K562 (cell line): Measurements from ENCODE around the gene ANKS1B. TPM values are rescaled to one million over a fixed set of nuclear protein-coding genes. Genes with fewer than 3 reads are reported as not detected.

Experiments used
- ATAC-seq: fragments of 200-7000 bp; cut with Tn5 transposase; 3 replicates; pipeline ENCODE4 v1.9.1; 2020; ENCODE audit warnings: moderate library complexity
- BruUV-seq: library from RNA; stranded (reverse); fragments of 400-500 nt; replicated peaks from 2 replicates; lab custom pipeline; 2021; lab: Mats Ljungman, UMichigan
- CTCF ChIA-PET: fragments of 300-600 bp; formaldehyde crosslinking; extraction: SDS; loops from one replicate; lab custom pipeline; 2021; ENCODE audit warnings: low intra/inter-chr PET ratio; lab: Yijun Ruan, JAX
- POLR2A ChIA-PET: fragments of 300-600, 350-650 bp; sonication (Branson Sonifier 250); formaldehyde crosslinking; extraction: SDS; loops from one replicate; lab custom pipeline; 2021; ENCODE audit warnings: antibody characterized with exemption, inconsistent platforms; lab: Yijun Ruan, JAX
- DNase-seq, 4 experiments: peaks; one replicate each; pipeline versions ENCODE4 v3.0.0 to v3.0.0-alpha.2; 2011 to 2018; ENCODE audit warnings: low spot score in 3 of 4, mixed read lengths in 3 of 4; ENCODE audit errors: extremely low read depth in 1 of 4
- FAIRE-seq: peaks from 2 replicates; lab custom pipeline; 2011; peaks lifted over from hg19 to GRCh38; lab: Jason Lieb, UNC
- H2AFZ ChIP-seq: 2 replicates; pipeline ENCODE4 v1.6.0; 2011; ENCODE audit warnings: low read depth, low read length, control low read depth, inconsistent platforms
- H3K27ac ChIP-seq: fragments of 200-600 bp; 3 replicates; pipeline ENCODE4 v1.8.0; 2011; ENCODE audit warnings: low read depth, mild to moderate bottlenecking, control low read depth, inconsistent platforms, low read length, moderate library complexity, mixed read lengths; ENCODE audit errors: extremely low read depth
- H3K27me3 ChIP-seq, 2 experiments: fragments of 300-600 bp in 1 of 2; 2 replicates in 1 of 2; 3 replicates in 1 of 2; pipeline versions ENCODE4 v1.6.0 to v1.8.0; 2011; ENCODE audit warnings: inconsistent platforms in 2 of 2, low read length in 2 of 2, mild to moderate bottlenecking in 1 of 2, mixed read lengths in 1 of 2, moderate library complexity in 1 of 2; ENCODE audit not compliant: control insufficient read depth in 2 of 2, insufficient read depth in 2 of 2
- H3K36me3 ChIP-seq: fragments of 300-600 bp; 3 replicates; pipeline ENCODE4 v1.8.0; 2011; ENCODE audit warnings: mild to moderate bottlenecking, low read length, inconsistent platforms; ENCODE audit not compliant: control insufficient read depth, insufficient read depth
- H3K4me1 ChIP-seq, 2 experiments: fragments of 200-600 bp in 1 of 2; replicated peaks in 1 of 2; 2 replicates in 1 of 2; 3 replicates in 1 of 2; pipeline versions ENCODE4 v1.5.1 to v1.8.0; 2011; ENCODE audit warnings: inconsistent platforms in 2 of 2, low read length in 2 of 2, mild to moderate bottlenecking in 1 of 2, mixed read lengths in 1 of 2, moderate library complexity in 1 of 2; ENCODE audit not compliant: control insufficient read depth in 2 of 2, insufficient read depth in 2 of 2
- H3K4me2 ChIP-seq: 2 replicates; pipeline ENCODE4 v1.6.1; 2011; ENCODE audit warnings: low read length, control low read depth, inconsistent platforms, mixed read lengths; ENCODE audit not compliant: insufficient read depth
- H3K4me3 ChIP-seq: fragments of 200-600 bp; sonication (generic), shearing (Covaris generic); 2 replicates; pipeline ENCODE4 v1.5.1; 2016; ENCODE audit warnings: control low read depth, inconsistent platforms
- H3K79me2 ChIP-seq: fragments of 200-600 bp; 3 replicates; pipeline ENCODE4 v1.8.0; 2011; ENCODE audit warnings: low read length, inconsistent platforms; ENCODE audit not compliant: control insufficient read depth, insufficient read depth
- H3K9ac ChIP-seq, 2 experiments: 2 replicates each; pipeline versions ENCODE4 v1.6.0 to v1.6.1; 2011; ENCODE audit warnings: low read depth in 2 of 2, low read length in 2 of 2, control low read depth in 1 of 2, inconsistent platforms in 1 of 2, mild to moderate bottlenecking in 1 of 2, mixed read lengths in 1 of 2; ENCODE audit not compliant: insufficient read depth in 1 of 2
- H3K9me1 ChIP-seq: one replicate; pipeline ENCODE4 v1.6.0; 2011; ENCODE audit warnings: inconsistent platforms, mild to moderate bottlenecking, low read length, moderate library complexity; ENCODE audit not compliant: control insufficient read depth, insufficient read depth
- H3K9me3 ChIP-seq: replicated peaks from 2 replicates; pipeline ENCODE4 v1.5.1; 2011; ENCODE audit warnings: low read depth, low read length, inconsistent platforms; ENCODE audit not compliant: control insufficient read depth, insufficient read depth
- H4K20me1 ChIP-seq: replicated peaks from 2 replicates; pipeline ENCODE4 v1.6.1; 2011; ENCODE audit warnings: low read length, inconsistent platforms, mixed read lengths; ENCODE audit not compliant: control insufficient read depth, insufficient read depth
- EZH2 ChIP-seq: IDR thresholded peaks from 2 replicates; pipeline ENCODE4 v1.6.1; 2012; ENCODE audit warnings: low read depth, mild to moderate bottlenecking, inconsistent platforms, low read length, borderline replicate concordance
- MAFG ChIP-seq: fragments of 450-650 bp; conservative IDR thresholded peaks from 2 replicates; pipeline ENCODE4 v1.6.1; 2016; ENCODE audit warnings: missing genetic modification characterization, missing compliant biosample characterization
- POLR2H ChIP-seq: IDR thresholded peaks from 2 replicates; pipeline ENCODE4 v1.6.1; 2016; ENCODE audit warnings: missing genetic modification characterization, low read depth, mild to moderate bottlenecking, control low read depth, missing compliant biosample characterization, moderate library complexity
- TRIM25 ChIP-seq: fragments of 450-650 bp; IDR thresholded peaks from 2 replicates; pipeline ENCODE4 v1.7.0; 2016; ENCODE audit warnings: borderline replicate concordance
- XRCC4 ChIP-seq: IDR thresholded peaks from one replicate; pipeline ENCODE4 v1.6.1; 2011; ENCODE audit not compliant: insufficient read depth, insufficient read length; ENCODE audit errors: extremely low read depth
- YY1 ChIP-seq, 3 experiments: IDR thresholded peaks; 2 replicates each; pipeline ENCODE4 v1.6.1; 2011; ENCODE audit warnings: low read length in 2 of 3, mild to moderate bottlenecking in 2 of 3, moderate library complexity in 2 of 3, borderline replicate concordance in 1 of 3, control low read depth in 1 of 3, low read depth in 1 of 3; ENCODE audit not compliant: insufficient read depth in 3 of 3, insufficient replicate concordance in 2 of 3, control insufficient read depth in 1 of 3, insufficient read length in 1 of 3; ENCODE audit errors: extremely low read depth in 1 of 3
- ZNF224 ChIP-seq: sonication (generic); formaldehyde crosslinking; IDR thresholded peaks from 2 replicates; pipeline ENCODE4 v1.8.0; 2022; ENCODE audit warnings: mild to moderate bottlenecking, missing genetic modification reagents
- ZNF75A ChIP-seq: fragments of 450-650 bp; formaldehyde crosslinking; IDR thresholded peaks from 2 replicates; pipeline ENCODE4 v1.4.0; 2020; ENCODE audit warnings: mild to moderate bottlenecking
- WGBS: fragments of 100-300 bp; shearing (Covaris generic); methylation state at CpG from one replicate; pipeline ENCODE4 v1.1.6; 2016; ENCODE audit warnings: low coverage, mixed read lengths; ENCODE audit not compliant: insufficient coverage; ENCODE audit errors: missing lambda C conversion rate; 5-methylcytosine and 5-hydroxymethylcytosine counted together
- in situ Hi-C: fragments of 300-500 bp; cut with MboI; formaldehyde crosslinking; loops from 4 replicates; pipeline ENCODE4 v1.15.0; 2018; ENCODE audit warnings: inconsistent platforms, mixed read lengths
- intact Hi-C: fragments of 100-400 bp; cut with micrococcal nuclease; formaldehyde crosslinking; loops from 2 replicates; pipeline ENCODE4 v1.14.2; 2022
- polyA plus RNA-seq, 8 experiments: library from polyadenylated mRNA; depleted of rRNA in 4 of 8; stranded (reverse) in 5 of 8; unstranded in 3 of 8; fragments of >200 nt; fragmentation: Nextera tagmentation in 2 of 8; fragmentation: Illumina TruSeq in 1 of 8; extraction: Ambion mirVana in 2 of 8; extraction: Trizol in 1 of 8; gene quantifications; 2 replicates each; pipeline versions ENCODE4 v1.2.1 to v1.2.3, GENCODE V29; 2011 to 2014; ENCODE audit warnings: inconsistent platforms in 1 of 8, missing spikeins in 1 of 8
- total RNA-seq, 7 experiments: library from RNA; depleted of rRNA in 6 of 7; stranded (reverse); fragments of >200 nt in 6 of 7; fragmentation: Illumina TruSeq in 2 of 7; extraction: Trizol in 2 of 7; gene quantifications; 2 replicates each; pipeline versions ENCODE4 v1.2.1 to v1.2.3, GENCODE V29; 2011 to 2021; ENCODE audit warnings: low replicate concordance in 1 of 7

Gene ANKS1B
- total and polyA plus RNA-seq, 9 of the 15 experiments (the other 6 are each of a cell fraction or from before 2014, with no cell fraction given), result 0.04 to 0.47 (median 0.28) TPM; not detected in 4

DNA sequence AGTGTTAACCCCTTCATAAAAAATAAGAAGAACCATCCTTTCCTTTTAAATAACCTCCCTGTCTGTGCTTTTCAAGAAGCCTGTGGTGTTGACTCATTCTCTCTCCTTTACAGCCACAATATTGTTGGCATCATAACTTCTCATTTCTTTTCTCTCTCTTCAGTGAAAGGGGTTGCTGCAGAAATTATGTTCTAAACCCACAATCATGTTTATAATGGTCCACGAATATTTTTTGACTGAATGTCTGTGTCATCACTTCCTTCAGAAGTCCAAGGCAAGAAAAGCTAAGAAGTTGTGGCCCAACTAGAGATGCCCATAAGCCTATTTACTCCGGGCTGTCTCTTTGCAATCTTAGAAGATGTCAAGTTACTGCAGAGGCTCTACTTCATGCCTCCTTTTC lies 851.3 kb downstream of the ANKS1B start:
- Histone ChIP-seq H3K9ac (no peak overlapping the region), H3K4me1 (no peaks in the 10 kb centered on the region), H3K9me1 (no peaks in the 10 kb centered on the region), H3K4me2 (no peak overlapping the region), H3K4me3 (no peak overlapping the region), H3K79me2 (no peaks in the 10 kb centered on the region), H3K9me3 (no peaks in the 10 kb centered on the region), H4K20me1 (no peaks in the 10 kb centered on the region), H3K27ac (no peak overlapping the region), H3K27me3 (no peaks in the 10 kb centered on the region), H2AFZ (no peak overlapping the region), H3K36me3 (no peaks in the 10 kb centered on the region)
- WGBS, result 2% methylated on average over 2 of the region's 2 CpGs
- intact Hi-C loops, result no loop called here
- POLR2A ChIA-PET, result no interaction called here
- no peak for TF ChIP-seq YY1 (IDR thresholded peaks at IDR 0.05; ENCODE audit: borderline replicate concordance in 1 of 3, control insufficient read depth in 1 of 3, extremely low read depth in 1 of 3, insufficient read depth in 3 of 3, insufficient read length in 1 of 3, insufficient replicate concordance in 2 of 3, low read depth in 1 of 3, low read length in 2 of 3)
- TF ChIP-seq TRIM25, result no peak
- no peak for TF ChIP-seq XRCC4
- no peak for TF ChIP-seq POLR2H (tag)
- no peak for TF ChIP-seq EZH2
- no peak for TF ChIP-seq ZNF75A
- no peak for TF ChIP-seq ZNF224 (CRISPR knock-in tag)
- TF ChIP-seq MAFG (tag), result no peak
- no peak for FAIRE-seq
- CTCF ChIA-PET, result no interaction called here
- no TSS peak for BruUV-seq
- ATAC-seq, result no peak
- in situ Hi-C loops, result no loop called here
- no peak for DNase-seq
